Fibroblast of peridontal ligament (primary cell): ENCODE results near the gene KMT2D.

Experiments
- DNase-seq: peaks from one replicate; pipeline ENCODE4 v3.0.0-alpha.2; 2010; ENCODE audit errors: extremely low read depth

Gene KMT2D

GRCh38 chr12:49037111-49037946, 23.3 kb downstream of the KMT2D start:
- no peak for DNase-seq

GRCh38 chr12:49036029-49036428, 24.6 kb downstream of the KMT2D start:
- DNase-seq = no peak

GRCh38 chr12:49034286-49034622, 26.3 kb downstream of the KMT2D start:
- no peak for DNase-seq

- DNase-seq = no peak
Measured at GRCh38 chr12:49033611-49034285, 26.8 kb downstream of the KMT2D start.

- DNase-seq = no peak
Measured at GRCh38 chr12:49032679-49033447, 27.7 kb downstream of the KMT2D start.

- no peak for DNase-seq
Measured at GRCh38 chr12:49032276-49032675, 28.3 kb downstream of the KMT2D start.

- DNase-seq = no peak
Measured at GRCh38 chr12:49031573-49032161, 28.9 kb downstream of the KMT2D start.

GRCh38 chr12:49030714-49031572, 29.7 kb downstream of the KMT2D start:
- no peak for DNase-seq

GRCh38 chr12:49030119-49030518, 30.5 kb downstream of the KMT2D start:
- DNase-seq = no peak

- no peak for DNase-seq
Measured at GRCh38 chr12:49028666-49029275, 31.8 kb downstream of the KMT2D start.

GRCh38 chr12:49027846-49028555, 32.6 kb downstream of the KMT2D start:
- no peak for DNase-seq

GRCh38 chr12:49026678-49027480, 33.7 kb downstream of the KMT2D start:
- DNase-seq = no peak

GRCh38 chr12:49026101-49026500, 34.5 kb downstream of the KMT2D start:
- DNase-seq = no peak

GRCh38 chr12:49025463-49025862, 35.1 kb downstream of the KMT2D start:
- DNase-seq = no peak

GRCh38 chr12:49024543-49024942, 36.1 kb downstream of the KMT2D start:
- no peak for DNase-seq

GRCh38 chr12:49023812-49024211, 36.8 kb downstream of the KMT2D start:
- no peak for DNase-seq

- DNase-seq = no peak
Measured at GRCh38 chr12:49022558-49023178, 37.9 kb downstream of the KMT2D start.

- DNase-seq = no peak
Measured at GRCh38 chr12:49021292-49021915, 39.2 kb downstream of the KMT2D start.
